UCSD-AML1 (cell line): Measurements from ENCODE around the gene USP35.

ENCODE experiments used
- DNase-seq: peaks from one replicate; lab custom pipeline; 2025; ENCODE audit not compliant: unreplicated experiment; lab: John Stamatoyannopoulos, UW

USP35 gene

GRCh38 chr11:78262691-78263090 is 74.0 kb downstream of the USP35 start:
- no peak for DNase-seq
